Right lung (tissue), 10 donors: ENCODE measurements around the gene HSPBP1. TPM values are rescaled to one million over a fixed set of nuclear protein-coding genes. Genes with fewer than 3 reads are reported as not detected.
"Not testable (repeated sequence)": the region's sequence is repeated elsewhere in the genome, so short reads cannot be mapped to it uniquely, and the experiment has no call there.

Experiments used
- DNase-seq, 2 donors: peaks; one replicate each; pipeline ENCODE4 v3.0.0-alpha.2; 2013
- long read RNA-seq, 8 donors: transcript quantifications; one replicate each; lab custom pipeline, GENCODE V29; 2026
- polyA plus RNA-seq, 5 donors: library from polyadenylated mRNA; unstranded; fragments of 120-200 nt; gene quantifications; one replicate each; pipeline versions ENCODE4 v1.2.1 to v1.2.3, GENCODE V29; 2013; ENCODE audit warnings: inconsistent platforms in 1 of 5, low replicate concordance in 1 of 5; ENCODE audit not compliant: insufficient read length in 5 of 5, insufficient read depth in 1 of 5

HSPBP1 gene, protein sequence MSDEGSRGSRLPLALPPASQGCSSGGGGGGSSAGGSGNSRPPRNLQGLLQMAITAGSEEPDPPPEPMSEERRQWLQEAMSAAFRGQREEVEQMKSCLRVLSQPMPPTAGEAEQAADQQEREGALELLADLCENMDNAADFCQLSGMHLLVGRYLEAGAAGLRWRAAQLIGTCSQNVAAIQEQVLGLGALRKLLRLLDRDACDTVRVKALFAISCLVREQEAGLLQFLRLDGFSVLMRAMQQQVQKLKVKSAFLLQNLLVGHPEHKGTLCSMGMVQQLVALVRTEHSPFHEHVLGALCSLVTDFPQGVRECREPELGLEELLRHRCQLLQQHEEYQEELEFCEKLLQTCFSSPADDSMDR
- 10 to 100 TPM; 20.9 to 50.7 (median 28.5) TPM for polyA plus RNA-seq
- long read RNA-seq, donor 1, transcript HSPBP1-202 (8 exons, 1,572 nt) = major isoform, 21 of 25 reads
- long read RNA-seq, donor 1, partial matches to known transcripts = 0 of 25 reads
- long read RNA-seq, donor 1, other reads (novel, unspliced or antisense) = 0 of 25 reads
- long read RNA-seq, donor 2, transcript HSPBP1-202 (8 exons, 1,572 nt) = major isoform, 7 of 9 reads
- long read RNA-seq, donor 2, partial matches to known transcripts = 0 of 9 reads
- long read RNA-seq, donor 2, other reads (novel, unspliced or antisense) = 0 of 9 reads
- long read RNA-seq, donor 3, transcript HSPBP1-202 (8 exons, 1,572 nt) = major isoform, 8 of 8 reads
- long read RNA-seq, donor 3, partial matches to known transcripts = 0 of 8 reads
- long read RNA-seq, donor 3, other reads (novel, unspliced or antisense) = 0 of 8 reads
- long read RNA-seq, donor 4, transcript HSPBP1-202 (8 exons, 1,572 nt) = major isoform, 5 of 5 reads
- long read RNA-seq, donor 4, partial matches to known transcripts = 0 of 5 reads
- long read RNA-seq, donor 4, other reads (novel, unspliced or antisense) = 0 of 5 reads
- long read RNA-seq, donor 5, transcript HSPBP1-202 (8 exons, 1,572 nt) = major isoform, 10 of 12 reads
- long read RNA-seq, donor 5, partial matches to known transcripts = 0 of 12 reads
- long read RNA-seq, donor 5, other reads (novel, unspliced or antisense) = 0 of 12 reads
- long read RNA-seq, donor 6, transcript HSPBP1-202 (8 exons, 1,572 nt) = major isoform, 7 of 19 reads
- long read RNA-seq, donor 6, partial matches to known transcripts = 8 of 19 reads
- long read RNA-seq, donor 6, other reads (novel, unspliced or antisense) = 0 of 19 reads
- long read RNA-seq, donor 7, transcript HSPBP1-202 (8 exons, 1,572 nt) = major isoform, 12 of 20 reads
- long read RNA-seq, donor 7, partial matches to known transcripts = 0 of 20 reads
- long read RNA-seq, donor 7, other reads (novel, unspliced or antisense) = 0 of 20 reads
- long read RNA-seq, donor 8, partial matches to known transcripts = 0 of 5 reads
- long read RNA-seq, donor 8, other reads (novel, unspliced or antisense) = 0 of 5 reads

DNA sequence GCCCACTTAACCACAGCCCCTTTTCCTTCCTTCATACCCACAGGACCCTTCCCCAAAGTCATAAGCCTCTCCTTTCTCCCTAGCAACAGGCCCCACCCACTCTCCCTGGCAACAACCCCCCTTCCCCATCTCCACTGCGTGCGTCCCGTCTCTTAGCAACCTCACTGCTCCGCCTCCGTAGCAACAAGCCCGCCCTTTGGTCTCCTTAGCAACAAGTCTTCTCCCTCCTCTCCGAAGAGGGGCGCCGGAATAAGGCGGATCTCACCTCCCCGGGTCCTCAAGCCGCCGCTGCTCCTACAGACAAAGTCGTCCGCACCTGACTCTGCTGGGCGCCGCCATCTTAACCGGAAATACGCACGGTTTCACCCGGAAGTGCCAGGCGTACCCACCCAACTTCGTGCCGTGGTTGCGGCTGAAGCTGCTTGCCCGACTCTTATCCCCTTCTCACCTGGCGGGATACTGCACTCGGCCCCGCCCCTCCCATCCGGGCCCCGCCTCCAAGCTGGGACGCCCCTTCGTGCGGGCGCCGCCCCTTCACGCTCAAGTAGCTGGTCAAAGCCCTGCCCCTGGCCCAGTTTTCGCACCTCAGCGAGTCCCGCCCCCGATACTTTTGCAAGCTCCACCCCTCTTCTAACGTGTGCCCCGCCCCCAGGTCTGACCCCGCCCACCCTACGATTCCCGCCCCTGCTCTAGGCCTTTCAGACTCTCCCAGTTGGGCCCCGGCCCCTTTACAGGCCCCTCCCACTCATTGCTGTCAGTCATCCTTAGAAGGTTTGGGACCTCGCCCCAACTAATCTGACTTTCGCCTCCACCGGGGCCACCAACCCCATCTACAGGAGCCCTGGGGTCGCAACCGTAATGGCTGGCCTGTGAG lies at the start of gene HSPBP1:
Gene HSPBP1 (minus strand): TSS at position 341 of the 874 bp plus-strand sequence. CDS start 502 bp downstream, outside the sequence.
- DNase-seq = peak; percentile 92 to 94

- not testable (repeated sequence) for DNase-seq
Measured at GRCh38 chr19:55328774-55329318, 48.9 kb upstream of the HSPBP1 start.

DNA sequence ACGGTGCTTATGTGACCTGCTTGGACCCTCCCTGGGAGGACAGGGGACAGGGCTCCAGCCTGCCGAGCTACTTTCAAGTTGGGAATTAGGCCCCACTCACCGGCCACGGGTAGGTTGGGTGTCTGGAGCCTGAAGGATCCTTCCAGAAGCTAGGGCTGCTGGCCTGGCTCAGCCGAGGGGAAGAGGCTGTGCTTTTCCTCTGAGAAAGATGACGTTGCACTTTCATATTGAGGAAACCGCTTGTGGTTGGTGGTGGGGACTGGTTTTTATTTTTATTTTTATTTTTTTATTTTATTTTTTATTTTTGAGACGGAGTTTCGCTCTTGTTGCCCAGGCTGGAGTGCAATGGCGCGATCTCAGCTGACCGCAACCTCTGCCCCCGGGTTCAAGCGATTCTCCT lies 45.3 kb upstream of the HSPBP1 start, which contains the start of gene TMEM150B:
Gene TMEM150B (minus strand): TSS at position 170 of the 400 bp plus-strand sequence. CDS start 4,305 bp downstream, outside the sequence.
- no peak for DNase-seq

DNA sequence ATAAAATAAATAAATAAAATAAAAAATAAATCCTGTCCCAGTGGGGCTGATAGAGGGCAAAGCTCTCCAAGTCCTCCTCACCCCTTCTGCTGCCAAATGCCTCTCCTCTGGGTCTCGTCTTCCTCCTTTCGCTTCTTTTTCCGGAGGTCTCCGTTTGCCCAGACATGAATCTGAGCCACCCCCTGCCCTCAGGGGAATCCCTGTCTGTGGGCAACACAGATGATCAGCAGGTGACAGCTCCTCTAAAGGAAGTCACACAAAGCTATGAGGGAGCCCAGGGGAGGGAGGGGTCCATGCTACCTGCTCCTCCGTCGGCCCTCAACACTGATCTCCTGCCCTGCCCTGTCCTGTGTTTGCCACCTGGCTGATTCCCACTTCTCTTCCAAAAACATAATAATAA lies 44.8 kb upstream of the HSPBP1 start:
- DNase-seq = no peak

DNA sequence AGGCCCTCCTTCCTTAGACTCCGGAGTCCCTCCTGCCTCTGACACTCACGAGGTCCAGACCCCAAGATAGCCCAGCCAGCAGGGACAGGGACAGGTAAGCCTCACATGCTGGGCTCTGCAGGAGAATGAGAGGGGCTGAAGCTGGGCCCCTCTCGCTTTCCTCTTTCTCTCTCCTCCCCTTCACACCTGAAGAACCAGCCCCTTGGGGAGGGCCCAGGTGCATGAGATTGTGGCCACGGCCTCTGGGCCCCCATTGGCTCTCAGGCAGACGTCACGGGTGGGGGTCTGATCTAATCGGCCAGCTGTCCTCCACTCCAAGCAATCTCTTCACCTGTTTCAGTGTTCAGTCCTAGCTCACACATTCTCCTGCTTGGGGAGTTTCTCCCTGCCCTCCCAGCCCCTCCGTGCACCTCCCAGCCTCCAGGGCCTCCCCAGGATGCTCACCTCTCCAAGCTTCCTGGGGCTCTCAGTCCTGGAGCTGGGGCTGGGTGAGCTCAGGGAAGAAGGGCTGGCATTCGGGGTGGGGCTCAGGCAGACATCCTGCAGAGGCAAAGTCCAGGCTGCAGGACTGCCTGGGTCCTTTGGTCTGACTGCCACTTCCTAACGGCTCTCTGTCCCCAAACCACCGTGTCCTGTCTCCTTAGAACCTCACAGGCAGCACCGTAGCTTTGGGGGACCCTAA lies 42.4 kb upstream of the HSPBP1 start:
- DNase-seq = no peak

DNA sequence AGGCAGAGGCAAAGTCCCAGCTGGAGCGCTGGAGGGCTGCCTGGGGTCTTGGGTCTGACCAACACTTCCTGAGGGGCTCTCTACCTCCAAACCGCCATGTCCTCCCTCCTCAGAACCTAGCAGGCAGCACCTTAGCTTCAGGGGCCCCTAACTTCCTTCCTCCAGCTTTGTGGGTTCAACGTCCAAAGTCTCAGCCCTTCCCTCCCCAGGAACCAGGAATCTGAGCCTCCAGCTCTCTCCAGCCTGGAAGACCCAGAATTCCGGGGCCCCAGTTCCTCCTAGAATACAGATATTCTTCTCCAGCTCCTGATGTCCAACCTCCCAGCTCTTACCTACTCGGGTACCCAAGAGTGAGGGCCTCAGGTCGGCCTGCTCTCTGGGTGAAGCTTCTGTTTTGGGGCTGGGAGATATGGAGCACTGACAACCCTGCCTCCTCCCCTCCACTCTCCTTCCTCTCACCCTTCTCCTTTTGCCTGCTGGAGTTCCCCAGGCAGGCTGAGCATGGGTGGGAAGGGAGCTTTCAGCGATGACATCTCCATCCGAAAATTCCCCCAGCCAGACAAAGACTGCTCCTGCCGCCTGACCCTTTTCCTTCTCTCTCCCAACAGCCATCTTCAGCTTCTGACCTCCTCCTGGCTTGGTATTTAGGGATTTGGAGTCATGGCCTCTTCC lies 41.7 kb upstream of the HSPBP1 start:
- no peak for DNase-seq

- no peak for DNase-seq
Measured at GRCh38 chr19:55320844-55321419, 41.0 kb upstream of the HSPBP1 start.

GRCh38 chr19:55319785-55320184 lies 39.9 kb upstream of the HSPBP1 start:
- DNase-seq = no peak

- DNase-seq = no peak
Measured at GRCh38 chr19:55316646-55317045, 36.7 kb upstream of the HSPBP1 start.

DNA sequence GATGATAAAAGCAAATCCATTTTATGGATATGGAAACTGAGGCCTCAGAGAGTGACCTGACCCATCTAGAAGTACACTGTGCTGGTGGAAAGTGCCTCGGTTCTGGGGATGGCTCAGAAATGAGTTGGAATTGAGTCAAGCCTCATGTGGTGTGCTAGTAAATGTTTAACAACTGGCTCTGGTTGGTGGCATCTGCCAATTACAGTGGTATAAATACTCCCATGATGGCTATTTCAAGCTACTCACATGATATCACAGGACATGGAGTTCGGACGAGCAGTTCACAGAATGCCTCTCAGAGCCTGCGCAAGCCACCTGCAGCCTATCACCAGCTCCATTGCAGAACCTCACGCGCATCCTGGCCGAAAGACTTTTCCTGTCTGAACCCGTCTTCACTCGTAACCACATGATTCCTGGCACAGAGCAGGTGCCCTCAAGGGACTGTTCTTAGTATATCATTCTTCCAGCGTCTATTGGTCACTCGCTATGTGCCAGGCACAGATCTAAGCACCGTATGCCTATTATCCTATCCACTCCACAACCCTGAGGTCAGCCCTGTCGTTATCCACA lies 36.1 kb upstream of the HSPBP1 start:
- no peak for DNase-seq

- DNase-seq = no peak
Measured at GRCh38 chr19:55314396-55314795, 34.5 kb upstream of the HSPBP1 start.

DNA sequence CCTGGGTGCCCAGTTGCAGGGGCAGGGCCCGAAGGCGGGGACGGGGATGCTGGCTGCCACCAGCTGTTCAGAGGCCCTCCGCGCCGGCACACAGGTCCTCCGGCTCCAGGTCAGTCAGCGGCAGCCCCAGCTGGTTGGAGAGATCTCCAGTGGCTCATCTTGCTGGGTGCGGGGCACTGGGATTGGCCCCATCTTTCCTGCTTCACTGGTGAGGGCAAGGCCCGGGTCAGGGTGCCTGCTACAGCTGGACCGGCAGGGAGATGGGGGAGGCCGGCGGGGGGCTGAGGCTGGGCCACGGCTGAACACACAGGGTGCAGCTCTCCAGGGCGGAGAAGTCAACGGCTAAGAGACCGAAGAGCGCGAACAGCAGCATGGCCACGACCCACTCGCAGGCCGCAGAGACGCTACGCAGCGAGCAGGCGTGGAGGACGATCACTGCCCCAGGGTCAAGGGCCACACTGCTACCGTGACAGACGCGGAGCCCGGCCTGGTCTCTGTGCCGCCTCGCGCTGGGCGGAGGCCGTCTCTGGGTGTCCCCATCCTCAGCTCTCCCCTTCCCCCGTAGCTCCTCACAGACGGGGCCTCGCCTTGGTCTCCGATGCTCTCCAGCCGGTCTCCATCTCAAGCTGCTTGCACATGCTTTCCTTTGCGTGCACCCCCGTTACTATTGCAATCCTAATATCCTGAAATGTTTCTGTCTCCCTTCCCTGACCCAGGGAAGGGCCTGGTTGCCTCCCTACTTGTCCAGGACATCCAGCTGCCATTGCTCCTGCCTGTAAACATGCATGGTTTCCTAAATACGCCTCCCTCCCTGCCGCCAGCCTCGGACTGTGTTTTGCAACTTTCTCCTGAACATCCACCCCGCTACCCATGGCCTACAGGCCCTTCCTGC lies 33.0 kb upstream of the HSPBP1 start:
- DNase-seq = no peak

DNA sequence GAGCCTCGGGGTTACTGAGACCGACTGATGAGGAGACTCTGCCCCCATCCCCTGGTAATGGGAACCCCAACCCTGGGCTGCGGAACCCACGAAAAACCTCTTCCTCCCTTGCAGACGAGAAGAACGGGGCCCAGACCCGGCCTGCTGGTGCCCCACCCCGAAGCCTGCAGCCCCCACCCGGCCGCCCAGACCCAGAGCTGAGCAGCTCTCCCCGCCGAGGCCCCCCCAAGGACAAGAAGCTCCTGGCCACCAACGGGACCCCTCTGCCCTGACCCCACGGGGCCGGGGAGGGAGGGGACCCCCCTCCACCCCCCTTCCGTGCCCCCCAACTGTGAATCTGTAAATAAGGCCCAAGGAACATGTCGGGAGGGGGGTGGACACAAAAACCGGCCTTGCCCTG lies 31.9 kb upstream of the HSPBP1 start:
- DNase-seq = no peak

DNA sequence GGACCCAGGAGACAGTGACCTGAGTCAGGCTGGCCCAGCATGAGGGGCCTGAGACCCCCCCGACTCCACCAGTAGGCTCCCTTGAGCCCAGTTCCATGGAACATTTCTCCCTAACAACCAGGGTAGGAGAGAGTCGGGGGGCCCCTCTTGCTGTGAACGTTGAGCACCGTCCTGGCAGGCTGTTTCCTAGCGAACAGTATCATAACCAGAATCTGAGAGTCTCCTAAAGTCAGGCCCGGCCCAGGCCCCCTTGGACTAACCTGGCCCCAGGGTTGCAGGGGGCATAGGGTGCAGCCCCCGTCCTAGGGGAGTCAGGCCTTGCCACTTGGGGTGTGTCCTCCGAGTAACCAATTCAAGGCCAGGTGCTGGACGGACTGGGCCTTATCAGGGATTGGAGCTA lies 31.5 kb upstream of the HSPBP1 start:
- DNase-seq = no peak

DNA sequence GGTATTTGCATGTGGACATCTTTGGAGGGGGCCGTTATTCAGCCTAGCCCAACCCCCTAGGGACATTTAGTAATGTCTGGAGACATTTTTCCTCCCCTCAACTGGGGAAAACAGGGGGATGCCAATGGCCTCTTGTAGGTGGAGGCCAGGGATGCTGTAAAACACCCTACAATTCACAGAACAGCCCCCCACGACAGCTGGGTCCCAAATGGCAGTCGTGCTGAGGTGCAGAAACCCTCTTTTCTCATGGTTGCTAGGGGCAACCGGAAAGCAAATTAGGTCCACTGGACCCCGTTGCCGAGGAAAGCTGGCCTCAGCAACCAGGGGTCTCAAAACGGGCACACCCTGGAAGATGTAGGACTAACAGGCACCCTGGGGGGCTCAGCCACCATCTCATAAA lies 30.6 kb upstream of the HSPBP1 start:
- no peak for DNase-seq

DNA sequence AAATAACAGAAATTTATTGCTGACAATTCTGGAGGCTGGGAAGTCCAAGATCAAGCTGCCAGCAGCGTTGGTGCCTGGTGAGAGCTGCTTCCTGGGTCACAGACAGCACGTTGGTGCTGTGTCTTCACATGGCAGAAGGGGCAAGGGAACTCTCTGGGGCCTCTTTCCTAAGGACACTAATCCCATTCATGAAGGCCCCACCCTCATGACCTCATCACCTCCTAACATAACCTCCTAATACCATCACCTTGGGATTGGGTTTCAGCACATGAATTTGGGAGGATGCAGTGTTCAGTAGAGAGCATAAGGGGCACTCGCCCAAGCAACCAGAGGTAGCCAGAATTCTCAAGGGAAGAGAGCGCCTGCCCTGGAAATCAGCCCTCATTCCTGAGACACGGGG lies 29.5 kb upstream of the HSPBP1 start:
- DNase-seq = no peak

GRCh38 chr19:55308281-55308680 lies 28.4 kb upstream of the HSPBP1 start:
- no peak for DNase-seq
